Rectal smooth muscle tissue (tissue), 1 donor: ENCODE measurements around the gene HID1.
"Not testable (repeated sequence)": the region's sequence is repeated elsewhere in the genome, so short reads cannot be mapped to it uniquely, and the experiment has no call there.

Experiments
- H3K27ac ChIP-seq: one replicate; pipeline ENCODE4 v1.7.0; 2013; ENCODE audit warnings: low read depth, low read length, inconsistent platforms
- H3K27me3 ChIP-seq: one replicate; pipeline ENCODE4 v1.7.0; 2013; ENCODE audit warnings: low read length; ENCODE audit not compliant: control insufficient read depth, insufficient read depth
- H3K36me3 ChIP-seq: one replicate; pipeline ENCODE4 v1.7.0; 2013; ENCODE audit warnings: low read length; ENCODE audit not compliant: control insufficient read depth, insufficient read depth
- H3K4me1 ChIP-seq: one replicate; pipeline ENCODE4 v1.7.0; 2013; ENCODE audit warnings: low read length; ENCODE audit not compliant: control insufficient read depth, insufficient read depth
- H3K4me3 ChIP-seq: one replicate; pipeline ENCODE4 v1.7.0; 2013; ENCODE audit warnings: low read length
- H3K9ac ChIP-seq: one replicate; pipeline ENCODE4 v1.7.0; 2013; ENCODE audit warnings: low read length

HID1 gene

DNA sequence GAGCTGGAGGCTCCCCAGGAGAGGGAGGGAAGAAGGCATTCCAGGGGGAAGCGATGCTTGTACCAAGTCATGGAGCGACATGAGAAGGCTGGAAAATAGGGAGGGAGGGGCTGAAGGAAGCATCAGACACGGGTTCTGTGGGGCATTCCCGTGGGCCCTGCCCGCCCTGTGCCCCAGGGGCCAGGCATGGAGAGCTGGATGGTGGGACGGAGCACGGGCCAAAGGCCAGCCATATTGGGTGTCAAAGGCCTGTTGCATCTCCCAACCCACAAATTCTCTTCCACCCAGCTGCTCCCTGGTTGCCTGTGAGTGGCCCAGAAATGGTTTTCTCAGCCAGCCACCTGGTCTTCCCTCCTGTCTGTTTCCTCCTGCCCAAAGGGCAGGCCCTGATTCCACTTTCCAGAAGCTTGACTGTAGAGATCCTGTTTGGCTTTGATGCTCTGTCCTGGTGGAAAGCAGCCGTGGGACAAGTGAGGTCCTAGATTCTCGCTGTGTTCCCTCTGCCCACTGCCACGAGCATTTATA lies 18.1 kb upstream of the HID1 start:
- Histone ChIP-seq H3K9ac (no peak overlapping the region), H3K4me1 (peaks cover 7% of the 10 kb centered on the region), H3K4me3 (no peak overlapping the region), H3K36me3 (no peaks in the 10 kb centered on the region), H3K27ac (no peak overlapping the region), H3K27me3 (no peaks in the 10 kb centered on the region)

DNA sequence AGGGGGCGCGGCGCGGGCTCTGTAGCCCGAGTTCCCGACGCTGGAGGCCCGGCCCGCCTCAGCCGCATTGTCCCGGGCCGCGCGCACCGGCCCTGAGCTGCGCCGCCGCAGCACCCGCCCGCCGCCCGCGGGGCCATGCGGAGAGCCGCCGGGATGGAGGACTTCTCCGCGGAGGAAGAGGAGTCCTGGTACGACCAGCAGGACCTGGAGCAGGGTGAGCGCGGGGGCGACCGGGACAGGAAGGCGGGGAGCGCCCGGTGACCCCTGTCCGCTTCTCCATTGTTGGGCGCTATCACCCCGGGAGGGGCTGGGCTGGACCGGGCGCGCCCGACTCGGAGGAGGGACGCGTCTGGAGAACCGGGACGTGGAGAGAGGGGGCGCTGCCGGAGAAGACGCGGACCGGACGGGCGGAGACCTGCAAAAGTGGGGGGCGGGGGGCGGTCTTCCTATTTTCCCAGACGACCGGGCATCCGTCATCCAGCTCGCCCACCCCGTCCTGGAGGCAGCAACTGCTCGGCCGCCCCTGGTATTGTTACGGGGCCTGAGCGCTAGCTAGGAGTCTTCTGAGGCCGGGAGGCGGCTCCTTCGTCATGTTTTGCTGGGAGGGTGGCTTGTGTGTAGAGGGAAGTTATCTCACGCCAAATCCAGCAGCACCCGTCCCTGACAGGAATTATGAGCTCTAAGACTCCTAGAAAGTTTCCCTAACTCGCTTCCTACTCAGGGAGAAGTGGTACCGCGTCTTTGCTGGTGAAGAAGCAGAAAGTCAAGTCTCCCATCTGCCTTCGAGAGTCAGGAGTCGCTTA lies 15.6 kb upstream of the HID1 start:
- Histone ChIP-seq H3K4me1 (peaks cover 7% of the 10 kb centered on the region), H3K27me3 (no peaks in the 10 kb centered on the region), H3K9ac (peak overlapping the region; percentile 39), H3K36me3 (no peaks in the 10 kb centered on the region), H3K4me3 (peak overlapping the region; percentile 81), H3K27ac (peak overlapping the region; percentile 87)

DNA sequence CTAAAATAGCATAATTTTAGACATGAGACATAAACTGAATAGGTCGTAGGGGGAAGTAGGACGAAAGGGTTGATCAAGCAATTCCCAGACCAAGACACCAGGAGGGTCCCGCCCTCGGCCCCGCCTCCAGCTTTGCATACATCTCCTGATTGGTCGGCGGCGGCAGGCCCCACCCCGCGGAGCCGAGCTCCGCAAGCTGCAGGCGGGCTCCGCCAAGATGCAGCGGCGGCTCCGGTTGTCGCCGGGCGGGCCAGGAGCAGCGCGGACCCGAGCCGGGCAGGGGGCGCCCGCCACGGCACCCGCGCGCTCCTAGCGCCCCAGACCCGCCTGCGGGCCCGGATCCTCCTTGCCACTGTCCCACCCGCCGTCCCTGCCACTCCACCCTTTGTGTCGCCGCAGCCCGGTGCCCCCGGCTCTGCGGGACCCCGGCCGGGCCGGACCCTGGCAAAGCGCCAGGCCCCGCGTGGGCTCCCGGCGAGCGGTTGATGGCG lies 14.9 kb upstream of the HID1 start, which contains the start of gene CDR2L:
Gene CDR2L, plus strand, starts transcription at position 215 of the 491 bp plus-strand sequence. CDS start 412 bp downstream, outside the sequence.
- Histone ChIP-seq H3K27ac (peak within 1 kb of the TSS; percentile 87), H3K9ac (peak within 1 kb of the TSS; percentile 39), H3K4me1 (peaks cover 7% of the 10 kb centered on the region), H3K27me3 (no peaks in the 10 kb centered on the region), H3K36me3 (no peaks in the 10 kb centered on the region), H3K4me3 (peak within 1 kb of the TSS; percentile 81)

DNA sequence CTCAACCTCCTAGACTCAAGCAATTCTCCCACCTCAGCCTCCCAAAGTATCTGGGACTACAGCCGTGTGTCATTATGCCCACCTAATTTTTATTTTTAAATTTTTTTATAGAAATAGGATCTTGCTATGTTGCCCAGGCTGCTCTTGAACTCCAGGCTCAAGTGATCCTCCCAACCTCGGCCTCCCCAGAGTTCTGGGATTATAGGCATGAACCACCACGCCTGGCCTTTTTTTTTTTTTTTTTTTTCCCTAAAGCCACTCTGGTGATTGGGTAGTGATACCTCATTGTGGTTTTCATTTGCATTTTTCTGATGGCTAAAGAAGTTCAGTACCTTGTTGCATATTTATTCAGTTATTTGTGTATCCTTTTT lies 13.6 kb upstream of the HID1 start:
- peaks cover 13% of the 10 kb centered on the region for H3K4me1 ChIP-seq

DNA sequence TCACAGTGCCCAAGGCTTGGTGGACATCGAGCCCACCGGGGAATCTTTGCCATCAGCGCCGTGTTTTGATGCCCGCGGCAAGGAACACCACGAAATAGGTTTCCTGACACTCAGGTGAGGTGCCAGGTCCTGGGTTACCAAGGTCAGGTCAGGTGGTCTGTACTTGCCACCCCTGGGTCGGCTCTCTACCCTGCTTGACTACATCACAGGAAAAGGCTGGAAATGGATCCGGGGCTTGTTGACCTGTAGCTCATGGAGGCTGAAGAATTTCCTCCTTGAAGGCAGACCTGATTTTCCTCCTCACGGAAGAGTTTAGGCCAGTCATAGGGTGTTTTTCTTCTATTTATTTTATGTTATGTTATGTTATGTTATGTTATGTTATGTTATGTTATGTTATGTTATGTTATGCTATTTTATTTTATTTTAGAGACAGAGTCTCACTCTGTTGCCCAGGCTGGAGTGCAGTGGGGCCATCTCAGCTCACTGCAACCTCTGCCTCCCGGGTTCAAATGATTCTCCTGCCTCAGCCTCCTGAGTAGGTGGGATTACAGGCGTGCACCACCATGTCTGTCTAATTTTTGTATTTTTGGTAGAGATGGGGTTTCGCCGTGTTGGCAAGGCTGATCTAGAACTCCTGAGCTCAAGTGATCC lies 10.2 kb upstream of the HID1 start:
- peak overlapping the region; percentile 63 for H3K9ac ChIP-seq

More for the DNA sequence above, 13.6 kb upstream of the HID1 start:
- no peaks in the 10 kb centered on the region for H3K27me3 ChIP-seq
- no peak overlapping the region for H3K27ac ChIP-seq
- no peak overlapping the region for H3K4me3 ChIP-seq
- H3K9ac ChIP-seq, result no peak overlapping the region
- no peaks in the 10 kb centered on the region for H3K36me3 ChIP-seq

DNA sequence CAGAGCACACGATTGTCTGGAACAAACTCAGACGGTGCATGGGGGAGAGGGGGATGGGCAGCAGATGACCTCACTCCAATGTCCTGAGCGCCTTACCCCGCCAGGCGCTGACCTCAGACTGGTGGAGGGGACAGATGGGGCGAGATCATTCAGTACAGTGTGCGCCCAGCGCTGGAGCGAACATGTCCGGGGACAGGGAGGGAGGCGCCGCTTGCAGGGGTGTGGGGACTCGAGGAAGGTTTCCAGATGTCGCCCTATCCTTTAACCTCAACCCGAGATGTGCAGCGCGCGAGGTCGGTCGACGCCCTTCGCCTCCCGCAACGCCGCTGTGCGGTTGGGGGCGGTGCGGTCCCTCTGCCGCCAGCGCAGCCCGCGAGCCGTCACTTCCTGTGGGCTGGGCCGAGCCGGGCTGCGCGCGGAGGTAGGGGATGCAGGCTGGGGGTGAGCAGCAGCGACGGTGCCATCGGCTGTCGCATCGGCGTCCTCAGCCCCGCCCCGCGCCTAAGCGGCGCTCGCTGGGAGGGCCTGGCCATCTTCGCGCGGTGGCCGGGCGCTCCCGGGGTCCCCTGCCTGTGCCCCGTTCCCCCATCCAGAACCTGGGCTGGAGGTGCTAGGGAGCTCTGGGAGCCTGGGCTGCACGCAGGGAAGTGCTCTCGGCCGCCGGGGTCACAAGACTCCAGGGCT lies 9.6 kb upstream of the HID1 start:
- H3K36me3 ChIP-seq, result no peaks in the 10 kb centered on the region
- peak overlapping the region; percentile 81 for H3K4me3 ChIP-seq
- peak overlapping the region; percentile 65 for H3K27ac ChIP-seq
- H3K4me1 ChIP-seq, result peaks cover 6% of the 10 kb centered on the region
- peak overlapping the region; percentile 63 for H3K9ac ChIP-seq
- H3K27me3 ChIP-seq, result no peaks in the 10 kb centered on the region

More for the DNA sequence above, 10.2 kb upstream of the HID1 start:
- H3K36me3 ChIP-seq, H3K27me3 ChIP-seq, H3K4me1 ChIP-seq: not testable (repeated sequence)
- Histone ChIP-seq H3K4me3 (peak overlapping the region; percentile 81), H3K27ac (peak overlapping the region; percentile 65)

DNA sequence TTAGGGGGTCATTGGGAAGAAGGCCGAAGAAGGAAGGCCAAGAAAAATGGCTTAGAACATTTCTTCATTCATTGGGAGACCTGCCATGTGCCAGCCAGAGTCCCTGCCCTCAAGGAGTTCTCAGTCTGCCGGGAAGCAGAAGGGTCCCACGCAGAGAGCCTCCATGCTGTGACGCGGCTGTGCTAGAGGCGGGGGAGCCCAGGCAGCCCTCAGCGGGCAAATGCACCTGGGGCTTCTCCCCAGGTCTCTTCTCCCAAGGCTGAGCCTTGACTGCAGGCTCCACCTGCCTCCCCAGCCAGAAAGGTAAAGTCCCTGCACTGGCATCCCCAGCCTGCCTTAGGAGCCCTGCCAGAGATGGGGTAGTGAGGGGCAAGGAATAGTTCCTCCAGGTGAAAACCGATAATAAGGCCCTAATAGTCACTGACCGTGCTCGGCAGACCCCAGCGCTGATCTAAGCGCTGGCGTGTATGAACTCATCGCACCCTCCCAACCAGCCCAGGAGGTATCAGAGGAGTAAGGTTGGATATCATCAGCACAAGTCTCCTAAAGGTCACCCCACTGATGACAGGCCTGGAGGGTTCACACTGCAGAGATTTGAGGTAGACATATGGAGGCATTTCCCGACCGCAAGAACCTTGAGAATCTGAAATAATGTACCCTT lies 8.9 kb upstream of the HID1 start:
- peak overlapping the region; percentile 65 for H3K27ac ChIP-seq
- peaks cover 6% of the 10 kb centered on the region for H3K4me1 ChIP-seq
- no peaks in the 10 kb centered on the region for H3K36me3 ChIP-seq
- H3K27me3 ChIP-seq, result no peaks in the 10 kb centered on the region
- H3K9ac ChIP-seq, result peak overlapping the region; percentile 63
- H3K4me3 ChIP-seq, result peak overlapping the region; percentile 81

DNA sequence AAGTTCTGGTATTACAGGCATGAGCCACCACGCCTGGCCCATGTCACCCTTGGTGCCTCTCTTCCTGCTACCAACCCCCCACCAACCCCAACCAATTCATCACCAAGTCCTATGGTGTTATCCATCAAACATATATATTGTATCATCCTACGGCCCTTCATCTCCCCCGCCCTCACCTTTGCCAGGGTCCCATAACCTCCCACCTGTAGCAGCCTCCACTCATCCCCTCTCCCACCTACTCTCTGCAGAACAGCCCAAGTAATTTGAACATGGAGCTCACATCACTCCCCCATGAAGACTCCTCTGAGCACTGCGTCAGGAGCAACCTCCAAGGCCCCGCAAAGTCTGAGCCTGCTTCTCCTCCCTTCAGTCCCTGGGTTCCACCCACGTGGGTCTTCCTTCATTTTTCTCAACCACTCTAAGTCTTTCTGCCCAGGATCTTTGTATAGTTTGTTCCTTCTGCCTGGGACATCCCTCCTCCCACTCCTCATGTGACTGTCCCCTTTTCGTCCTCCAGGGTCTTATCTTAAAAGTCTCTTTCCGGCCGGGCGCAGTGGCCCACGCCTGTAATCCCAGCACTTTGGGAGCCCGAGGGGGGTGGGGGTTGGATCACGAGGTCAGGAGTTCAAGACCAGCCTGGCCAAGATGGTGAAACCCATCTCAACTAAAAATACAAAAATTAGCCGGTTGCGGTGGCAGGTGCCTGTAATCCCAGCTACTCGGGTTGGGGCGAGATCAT lies 7.0 kb upstream of the HID1 start:
- peaks cover 1% of the 10 kb centered on the region for H3K27me3 ChIP-seq
- no peak overlapping the region for H3K4me3 ChIP-seq
- H3K9ac ChIP-seq, result no peak overlapping the region
- no peaks in the 10 kb centered on the region for H3K36me3 ChIP-seq
- peaks cover 6% of the 10 kb centered on the region for H3K4me1 ChIP-seq
- no peak overlapping the region for H3K27ac ChIP-seq

DNA sequence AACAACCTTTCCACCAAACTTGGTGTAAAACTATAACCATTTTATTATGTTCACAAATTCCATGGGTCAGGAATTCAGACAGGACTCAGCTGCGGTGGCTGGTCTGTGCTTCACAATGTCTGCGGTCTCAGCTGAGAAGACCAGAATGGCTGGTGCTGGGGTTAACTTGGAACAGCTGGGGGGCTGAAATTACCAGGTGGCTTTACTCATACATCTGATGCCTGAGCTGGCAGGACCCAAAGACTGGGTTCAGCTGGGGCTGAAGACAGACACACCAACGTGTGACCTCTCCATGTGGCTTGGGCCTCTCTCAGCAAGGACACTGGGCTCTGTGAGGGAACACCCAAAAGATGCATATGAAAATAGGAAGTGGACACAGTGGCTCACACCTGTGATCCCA lies 5.7 kb upstream of the HID1 start:
- Histone ChIP-seq H3K27me3 (peaks cover 3% of the 10 kb centered on the region), H3K27ac (no peak overlapping the region), H3K4me1 (peaks cover 6% of the 10 kb centered on the region), H3K36me3 (no peaks in the 10 kb centered on the region), H3K9ac (no peak overlapping the region), H3K4me3 (no peak overlapping the region)

DNA sequence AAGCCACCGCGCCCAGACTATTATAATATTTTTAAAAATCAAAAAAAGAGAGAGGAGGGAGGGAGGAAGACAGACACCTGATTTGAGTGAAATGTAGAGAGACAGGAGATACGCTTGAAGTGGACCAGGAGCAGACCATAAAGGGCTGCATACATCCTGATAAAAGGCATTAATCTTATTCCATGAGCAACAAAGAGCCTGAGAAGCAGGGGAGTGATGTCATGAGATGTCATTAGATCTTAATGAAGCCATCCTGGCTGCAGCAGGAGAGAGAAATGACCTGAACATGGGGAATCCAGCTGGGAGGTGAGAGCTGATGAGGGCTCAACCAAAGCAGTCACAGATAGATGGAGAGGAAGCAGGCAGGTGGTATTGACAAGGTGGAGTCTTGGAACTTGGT lies 5.2 kb upstream of the HID1 start:
- H3K9ac ChIP-seq, result no peak overlapping the region
- peaks cover 6% of the 10 kb centered on the region for H3K4me1 ChIP-seq
- H3K4me3 ChIP-seq, result no peak overlapping the region
- no peak overlapping the region for H3K27ac ChIP-seq
- no peaks in the 10 kb centered on the region for H3K36me3 ChIP-seq
- peaks cover 3% of the 10 kb centered on the region for H3K27me3 ChIP-seq

DNA sequence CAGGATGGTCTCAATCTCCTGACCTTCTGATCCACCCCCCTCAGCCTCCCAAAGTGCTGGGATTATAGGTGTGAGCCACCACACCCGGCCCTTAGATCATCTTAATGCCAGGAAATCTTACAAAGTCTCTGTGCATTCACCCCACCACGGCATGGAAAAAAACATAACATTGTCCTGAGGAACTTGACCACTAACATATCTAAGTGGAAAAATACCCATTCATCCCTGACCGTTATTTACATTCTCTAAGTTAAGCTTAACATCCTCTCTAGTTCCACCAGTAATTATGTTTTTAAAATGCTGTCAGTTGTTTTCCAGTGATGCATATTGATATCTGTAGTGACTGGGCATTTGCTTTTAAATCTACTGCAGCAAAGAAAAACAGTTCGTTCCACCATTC lies 3.4 kb upstream of the HID1 start:
- Histone ChIP-seq H3K4me3 (no peak overlapping the region), H3K9ac (no peak overlapping the region), H3K36me3 (no peaks in the 10 kb centered on the region), H3K27me3 (peaks cover 12% of the 10 kb centered on the region), H3K27ac (no peak overlapping the region), H3K4me1 (no peaks in the 10 kb centered on the region)
